Mononuclear cell (primary cell): ENCODE data around the gene MERTK. TPM values are rescaled to one million over a fixed set of nuclear protein-coding genes. Genes with fewer than 3 reads are reported as not detected.

Experiments
- H3K27me3 ChIP-seq: 2 replicates; pipeline ENCODE4 v1.6.0; 2011; ENCODE audit warnings: low read length, control low read depth; ENCODE audit not compliant: insufficient read depth
- H3K4me1 ChIP-seq: 2 replicates; pipeline ENCODE4 v1.5.1; 2011; ENCODE audit warnings: mild to moderate bottlenecking, low read length, control low read depth; ENCODE audit not compliant: insufficient read depth
- H3K4me3 ChIP-seq: 2 replicates; pipeline ENCODE4 v1.5.1; 2011; ENCODE audit warnings: mild to moderate bottlenecking, low read length, moderate library complexity
- H3K9me3 ChIP-seq: 2 replicates; pipeline ENCODE4 v1.5.1; 2011; ENCODE audit warnings: low read depth, mild to moderate bottlenecking, control low read depth, low read length
- total RNA-seq: library from RNA; depleted of rRNA; stranded (reverse); fragments of >200 nt; gene quantifications from one replicate; pipeline ENCODE4 v1.2.3, GENCODE V29; 2012

The MERTK gene
- total RNA-seq, 1 donor: 3.7 TPM

- Histone ChIP-seq H3K9me3 (no peaks in the 10 kb centered on the region), H3K4me3 (no peak overlapping the region), H3K27me3 (no peaks in the 10 kb centered on the region), H3K4me1 (peaks cover 42% of the 10 kb centered on the region)
Measured at GRCh38 chr2:111999809-112000208, 101.4 kb downstream of the MERTK start.

GRCh38 chr2:112000399-112001135, 102.2 kb downstream of the MERTK start:
- H3K27me3 ChIP-seq: no peaks in the 10 kb centered on the region
- peaks cover 49% of the 10 kb centered on the region for H3K4me1 ChIP-seq
- H3K9me3 ChIP-seq: no peaks in the 10 kb centered on the region
- no peak overlapping the region for H3K4me3 ChIP-seq

GRCh38 chr2:112001136-112001715, 102.8 kb downstream of the MERTK start:
- Histone ChIP-seq H3K9me3 (no peaks in the 10 kb centered on the region), H3K4me3 (no peak overlapping the region), H3K27me3 (no peaks in the 10 kb centered on the region), H3K4me1 (peaks cover 56% of the 10 kb centered on the region)

GRCh38 chr2:112001942-112002341, 103.5 kb downstream of the MERTK start:
- Histone ChIP-seq H3K27me3 (no peaks in the 10 kb centered on the region), H3K4me3 (no peak overlapping the region), H3K4me1 (peaks cover 62% of the 10 kb centered on the region), H3K9me3 (no peaks in the 10 kb centered on the region)

- Histone ChIP-seq H3K27me3 (no peaks in the 10 kb centered on the region), H3K4me1 (peaks cover 77% of the 10 kb centered on the region), H3K4me3 (no peak overlapping the region), H3K9me3 (no peaks in the 10 kb centered on the region)
Measured at GRCh38 chr2:112003576-112004252, 105.3 kb downstream of the MERTK start.

- H3K4me1 ChIP-seq: peaks cover 77% of the 10 kb centered on the region
- no peaks in the 10 kb centered on the region for H3K9me3 ChIP-seq
- H3K4me3 ChIP-seq: no peak overlapping the region
- no peaks in the 10 kb centered on the region for H3K27me3 ChIP-seq
Measured at GRCh38 chr2:112004253-112004645, 105.8 kb downstream of the MERTK start.

- Histone ChIP-seq H3K9me3 (no peaks in the 10 kb centered on the region), H3K4me3 (no peak overlapping the region), H3K4me1 (peaks cover 80% of the 10 kb centered on the region), H3K27me3 (no peaks in the 10 kb centered on the region)
Measured at GRCh38 chr2:112005406-112006075, 107.1 kb downstream of the MERTK start.

GRCh38 chr2:112006076-112006410, 107.6 kb downstream of the MERTK start:
- peaks cover 80% of the 10 kb centered on the region for H3K4me1 ChIP-seq
- H3K27me3 ChIP-seq: no peaks in the 10 kb centered on the region
- no peak overlapping the region for H3K4me3 ChIP-seq
- H3K9me3 ChIP-seq: no peaks in the 10 kb centered on the region

- Histone ChIP-seq H3K4me1 (peaks cover 75% of the 10 kb centered on the region), H3K27me3 (no peaks in the 10 kb centered on the region), H3K9me3 (no peaks in the 10 kb centered on the region), H3K4me3 (no peak overlapping the region)
Measured at GRCh38 chr2:112007493-112007892, 109.1 kb downstream of the MERTK start.

GRCh38 chr2:112008910-112009485, 110.6 kb downstream of the MERTK start:
- Histone ChIP-seq H3K27me3 (no peaks in the 10 kb centered on the region), H3K9me3 (no peaks in the 10 kb centered on the region), H3K4me1 (peaks cover 65% of the 10 kb centered on the region), H3K4me3 (no peak overlapping the region)

GRCh38 chr2:112010751-112011150, 112.3 kb downstream of the MERTK start:
- Histone ChIP-seq H3K9me3 (no peaks in the 10 kb centered on the region), H3K4me1 (peaks cover 48% of the 10 kb centered on the region), H3K4me3 (no peak overlapping the region), H3K27me3 (no peaks in the 10 kb centered on the region)

- H3K27me3 ChIP-seq: no peaks in the 10 kb centered on the region
- no peak overlapping the region for H3K4me3 ChIP-seq
- peaks cover 31% of the 10 kb centered on the region for H3K4me1 ChIP-seq
- no peaks in the 10 kb centered on the region for H3K9me3 ChIP-seq
Measured at GRCh38 chr2:112012556-112012955, 114.1 kb downstream of the MERTK start.

GRCh38 chr2:112018846-112019245, 120.4 kb downstream of the MERTK start:
- no peaks in the 10 kb centered on the region for H3K27me3 ChIP-seq
- H3K4me3 ChIP-seq: no peak overlapping the region
- no peaks in the 10 kb centered on the region for H3K4me1 ChIP-seq
- no peaks in the 10 kb centered on the region for H3K9me3 ChIP-seq

GRCh38 chr2:112019569-112019982, 121.2 kb downstream of the MERTK start:
- Histone ChIP-seq H3K27me3 (no peaks in the 10 kb centered on the region), H3K4me3 (no peak overlapping the region), H3K9me3 (no peaks in the 10 kb centered on the region), H3K4me1 (no peaks in the 10 kb centered on the region)

GRCh38 chr2:112020561-112020960, 122.2 kb downstream of the MERTK start:
- Histone ChIP-seq H3K9me3 (no peaks in the 10 kb centered on the region), H3K4me3 (no peak overlapping the region), H3K27me3 (no peaks in the 10 kb centered on the region), H3K4me1 (no peaks in the 10 kb centered on the region)
